B cell (primary cell): ENCODE data around the gene ERVH48-1. TPM values are rescaled to one million over a fixed set of nuclear protein-coding genes. Genes with fewer than 3 reads are reported as not detected.

Source experiments
- ATAC-seq: fragments of 200-7000 bp; cut with Tn5 transposase; one replicate; pipeline ENCODE4 v1.10.0; 2021; ENCODE audit warnings: low read depth, mild to moderate bottlenecking, moderate number of reproducible peaks, moderate library complexity
- CTCF ChIA-PET: fragments of 350-600 bp; sonication (Branson Sonifier 250); formaldehyde crosslinking; loops from one replicate; lab custom pipeline; 2021; ENCODE audit warnings: antibody characterized with exemption, inconsistent platforms; lab: Charles Lee
- POLR2A ChIA-PET: fragments of 350-600 bp; sonication (Branson Sonifier 250); formaldehyde crosslinking; loops from one replicate; lab custom pipeline; 2021; ENCODE audit warnings: antibody characterized with exemption; lab: Charles Lee
- DNase-seq: peaks from one replicate; pipeline ENCODE4 v3.0.0; 2013
- H2AFZ ChIP-seq: 2 replicates; pipeline ENCODE4 v1.6.1; 2012; ENCODE audit warnings: mild to moderate bottlenecking, low read depth, low read length; ENCODE audit not compliant: insufficient read depth, poor library complexity, severe bottlenecking
- H3K27ac ChIP-seq, 2 donors: 1 replicate in 1 of 2; 2 replicates in 1 of 2; pipeline ENCODE4 v1.5.1; 2012 to 2013; ENCODE audit warnings: low read length in 2 of 2, mild to moderate bottlenecking in 2 of 2, moderate library complexity in 1 of 2
- H3K27me3 ChIP-seq, 4 experiments: fragments of 200-600 bp in 1 of 4; sonication (generic) in 1 of 4; replicated peaks in 1 of 4; 1 replicate in 2 of 4; 2 replicates in 2 of 4; pipeline versions ENCODE4 v1.6.1 to v1.7.0; 2013 to 2016; ENCODE audit warnings: low read length in 3 of 4, mild to moderate bottlenecking in 2 of 4, mixed read lengths in 1 of 4, moderate library complexity in 1 of 4; ENCODE audit not compliant: insufficient read depth in 4 of 4, control insufficient read depth in 3 of 4; ENCODE audit errors: control extremely low read depth in 1 of 4
- H3K36me3 ChIP-seq, 2 experiments: replicated peaks in 1 of 2; 1 replicate in 1 of 2; 2 replicates in 1 of 2; pipeline versions ENCODE4 v1.6.1 to v1.7.1; 2013; ENCODE audit warnings: low read length in 1 of 2; ENCODE audit not compliant: insufficient read depth in 2 of 2, control insufficient read depth in 1 of 2; ENCODE audit errors: control extremely low read depth in 1 of 2, extremely low read depth in 1 of 2
- H3K4me1 ChIP-seq, 2 donors: fragments of 200-600 bp in 1 of 2; sonication (generic) in 1 of 2; 1 replicate in 1 of 2; 2 replicates in 1 of 2; pipeline versions ENCODE4 v1.5.1 to v1.6.1; 2013 to 2017; ENCODE audit warnings: low read length in 2 of 2; ENCODE audit not compliant: control insufficient read depth in 2 of 2, insufficient read depth in 2 of 2
- H3K4me2 ChIP-seq: replicated peaks from 2 replicates; pipeline ENCODE3; 2012; ENCODE audit warnings: mild to moderate bottlenecking, low read depth, low read length; ENCODE audit not compliant: poor library complexity, severe bottlenecking
- H3K4me3 ChIP-seq, 5 experiments: fragments of 200-600 bp in 1 of 5; sonication (generic) in 1 of 5; 1 replicate in 3 of 5; 2 replicates in 2 of 5; pipeline versions ENCODE4 v1.5.1 to v1.7.0; 2011 to 2016; ENCODE audit warnings: low read length in 4 of 5, mild to moderate bottlenecking in 4 of 5, low read depth in 2 of 5, control low read depth in 1 of 5, moderate library complexity in 1 of 5; ENCODE audit not compliant: insufficient read depth in 1 of 5; ENCODE audit errors: control extremely low read depth in 1 of 5, extremely low read depth in 1 of 5
- H3K79me2 ChIP-seq: fragments of 200-600 bp; sonication (generic); one replicate; pipeline ENCODE4 v1.6.0; 2016; ENCODE audit warnings: low read length; ENCODE audit not compliant: control insufficient read depth, insufficient read depth
- H3K9ac ChIP-seq: fragments of 200-600 bp; sonication (generic); 2 replicates; pipeline ENCODE4 v1.6.1; 2017; ENCODE audit warnings: mild to moderate bottlenecking, low read length, moderate library complexity
- H3K9me3 ChIP-seq, 3 donors: one replicate each; pipeline versions ENCODE4 v1.6.1 to v1.7.1; 2013; ENCODE audit warnings: low read length in 2 of 3; ENCODE audit not compliant: control insufficient read depth in 2 of 3, insufficient read depth in 1 of 3; ENCODE audit errors: control extremely low read depth in 1 of 3
- H4K20me1 ChIP-seq: 2 replicates; pipeline ENCODE4 v1.6.0; 2012; ENCODE audit warnings: mild to moderate bottlenecking, low read length; ENCODE audit not compliant: insufficient read depth, control insufficient read depth, poor library complexity, severe bottlenecking
- H3K27ac Mint-ChIP-seq: one replicate; pipeline ENCODE4 v1.8.0; 2021; ENCODE audit warnings: mixed read lengths
- H3K27me3 Mint-ChIP-seq: one replicate; pipeline ENCODE4 v1.8.0; 2021; ENCODE audit warnings: mixed read lengths
- H3K4me1 Mint-ChIP-seq: one replicate; pipeline ENCODE4 v1.8.0; 2021; ENCODE audit warnings: mixed read lengths
- H3K4me3 Mint-ChIP-seq: one replicate; pipeline ENCODE4 v1.8.0; 2021; ENCODE audit warnings: mixed read lengths
- H3K9me3 Mint-ChIP-seq: one replicate; pipeline ENCODE4 v1.8.0; 2022; ENCODE audit warnings: mixed read lengths; ENCODE audit not compliant: insufficient read depth
- EZH2 ChIP-seq: IDR thresholded peaks from 2 replicates; pipeline ENCODE4 v1.6.1; 2012; ENCODE audit warnings: borderline replicate concordance, low read depth, mild to moderate bottlenecking, moderate library complexity, low read length; ENCODE audit not compliant: insufficient read depth, poor library complexity, severe bottlenecking
- WGBS: methylation state at CpG from one replicate; pipeline ENCODE4 v1.1.5; 2013; ENCODE audit warnings: missing lambda C conversion rate; ENCODE audit not compliant: insufficient coverage; 5-methylcytosine and 5-hydroxymethylcytosine counted together
- intact Hi-C: fragments of 100-400 bp; cut with micrococcal nuclease; formaldehyde crosslinking; loops from one replicate; pipeline ENCODE4 v1.10.0; 2022
- polyA plus RNA-seq: library from polyadenylated mRNA; depleted of rRNA; stranded (reverse); fragments of >200 nt; gene quantifications from 2 replicates; pipeline ENCODE4 v1.2.3, GENCODE V29; 2012
- total RNA-seq, 2 donors: library from RNA; stranded (reverse); fragments of 120-200 nt in 1 of 2; gene quantifications; 1 replicate in 1 of 2; 2 replicates in 1 of 2; pipeline versions ENCODE4 v1.2.3 to v1.2.4, GENCODE V29; 2013 to 2022
- TF ChIP-seq, protein P1 (sequence below): fragments of 200-600 bp; IDR thresholded peaks from one replicate; pipeline ENCODE4 v1.8.0; 2022; ENCODE audit warnings: antibody characterized with exemption, mild to moderate bottlenecking

ERVH48-1 gene
- total and polyA plus RNA-seq, 2 donors (not counting 1 experiment from before 2014, with no cell fraction given): not detected

DNA sequence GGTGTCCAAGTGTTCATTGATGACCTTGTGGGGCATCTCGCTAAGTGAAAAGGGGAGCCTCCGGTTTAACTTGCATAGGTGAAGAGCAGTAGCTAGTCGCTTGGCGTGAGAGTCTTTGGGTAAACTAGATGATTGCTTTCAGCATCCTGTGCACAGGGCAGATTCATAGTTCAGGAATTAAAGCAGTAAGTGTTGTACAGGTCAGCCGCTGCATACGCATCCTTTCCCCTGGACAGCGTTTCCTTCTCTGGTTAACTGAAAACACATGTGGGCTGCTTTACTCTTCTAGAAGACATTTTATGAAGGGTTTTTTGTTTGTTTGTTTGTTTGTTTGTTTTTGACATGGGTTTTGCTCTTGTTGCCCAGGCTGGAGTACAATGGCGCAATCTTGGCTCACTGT, 20.2 kb downstream of the ERVH48-1 start:
- POLR2A ChIA-PET: no interaction called here
- Histone ChIP-seq H3K27ac (no peak overlapping the region), H4K20me1 (peaks cover 8% of the 10 kb centered on the region), H3K9ac (no peak overlapping the region), H3K36me3 (peaks cover 11 to 61% of the 10 kb centered on the region in 2 experiments), H3K27me3 (no peaks in the 10 kb centered on the region), H3K4me2 (no peak overlapping the region), H3K9me3 (no peaks in the 10 kb centered on the region), H3K4me1 (no peaks in the 10 kb centered on the region), H3K79me2 (peaks cover 17% of the 10 kb centered on the region), H3K4me3 (no peak overlapping the region), H2AFZ (no peak overlapping the region)
- no peak for DNase-seq
- intact Hi-C loops: no loop called here
- Mint-ChIP-seq H3K9me3 (no peaks in the 10 kb centered on the region), H3K4me3 (no peak overlapping the region), H3K27ac (no peak overlapping the region), H3K27me3 (no peaks in the 10 kb centered on the region), H3K4me1 (no peaks in the 10 kb centered on the region)
- no peak for ATAC-seq
- 98% methylated on average over 6 of the region's 8 CpGs for WGBS
- CTCF ChIA-PET: interaction anchor here (0.7 kb wide), 1 partner anchor 858 kb away, joined by 3 read pairs; no protein-coding TSS in a partner anchor
- TF ChIP-seq EZH2: no peak
- TF ChIP-seq, protein P1, sequence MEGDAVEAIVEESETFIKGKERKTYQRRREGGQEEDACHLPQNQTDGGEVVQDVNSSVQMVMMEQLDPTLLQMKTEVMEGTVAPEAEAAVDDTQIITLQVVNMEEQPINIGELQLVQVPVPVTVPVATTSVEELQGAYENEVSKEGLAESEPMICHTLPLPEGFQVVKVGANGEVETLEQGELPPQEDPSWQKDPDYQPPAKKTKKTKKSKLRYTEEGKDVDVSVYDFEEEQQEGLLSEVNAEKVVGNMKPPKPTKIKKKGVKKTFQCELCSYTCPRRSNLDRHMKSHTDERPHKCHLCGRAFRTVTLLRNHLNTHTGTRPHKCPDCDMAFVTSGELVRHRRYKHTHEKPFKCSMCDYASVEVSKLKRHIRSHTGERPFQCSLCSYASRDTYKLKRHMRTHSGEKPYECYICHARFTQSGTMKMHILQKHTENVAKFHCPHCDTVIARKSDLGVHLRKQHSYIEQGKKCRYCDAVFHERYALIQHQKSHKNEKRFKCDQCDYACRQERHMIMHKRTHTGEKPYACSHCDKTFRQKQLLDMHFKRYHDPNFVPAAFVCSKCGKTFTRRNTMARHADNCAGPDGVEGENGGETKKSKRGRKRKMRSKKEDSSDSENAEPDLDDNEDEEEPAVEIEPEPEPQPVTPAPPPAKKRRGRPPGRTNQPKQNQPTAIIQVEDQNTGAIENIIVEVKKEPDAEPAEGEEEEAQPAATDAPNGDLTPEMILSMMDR: no peak

DNA sequence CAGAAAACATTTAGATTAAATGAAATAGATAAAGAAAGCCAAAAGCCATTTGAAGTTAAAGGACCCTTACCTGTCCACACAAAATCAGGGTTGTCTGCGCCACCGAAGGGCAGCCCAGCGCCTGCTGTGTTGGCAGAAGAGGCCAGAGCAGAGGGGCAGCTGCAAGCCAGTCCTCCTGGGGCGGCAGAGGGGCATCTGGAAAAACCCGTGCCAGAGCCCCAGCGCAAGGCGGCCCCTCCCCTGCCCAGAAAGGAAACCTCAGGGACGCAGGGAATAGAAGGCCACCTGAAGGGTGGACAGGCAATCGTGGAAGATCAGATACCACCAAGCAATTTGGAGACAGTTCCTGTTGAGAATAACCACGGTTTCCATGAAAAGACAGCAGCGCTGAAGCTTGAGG, 21.6 kb downstream of the ERVH48-1 start:
- Histone ChIP-seq H4K20me1 (peaks cover 12% of the 10 kb centered on the region), H3K4me3 (no peak overlapping the region), H3K36me3 (peaks cover 12 to 57% of the 10 kb centered on the region in 2 experiments), H3K4me2 (no peak overlapping the region), H3K9ac (no peak overlapping the region), H3K79me2 (peaks cover 29% of the 10 kb centered on the region), H3K27ac (no peak overlapping the region), H2AFZ (no peak overlapping the region), H3K27me3 (no peaks in the 10 kb centered on the region), H3K4me1 (no peaks in the 10 kb centered on the region), H3K9me3 (no peaks in the 10 kb centered on the region)
- WGBS: 98% methylated on average over 11 of the region's 11 CpGs
- no peak for ATAC-seq
- DNase-seq: no peak
- no peaks in the 10 kb centered on the region for H3K9me3 Mint-ChIP-seq
- TF ChIP-seq, protein P1: no peak
- no peaks in the 10 kb centered on the region for H3K27me3 Mint-ChIP-seq
- no peak overlapping the region for H3K4me3 Mint-ChIP-seq
- CTCF ChIA-PET: no interaction called here
- intact Hi-C loops: no loop called here
- POLR2A ChIA-PET: no interaction called here
- H3K4me1 Mint-ChIP-seq: no peaks in the 10 kb centered on the region
- H3K27ac Mint-ChIP-seq: no peak overlapping the region
